Neural progenitor cell (in vitro differentiated cells): Measurements from ENCODE around the gene SLC38A8.

Source experiments
- CTCF ChIP-seq: fragments of 200-600 bp; sonication (generic); IDR thresholded peaks from 2 replicates; pipeline ENCODE4 v1.5.1; 2017; ENCODE audit warnings: antibody characterized with exemption, mild to moderate bottlenecking
- EZH2 ChIP-seq: fragments of 200-600 bp; sonication (generic); IDR thresholded peaks from 2 replicates; pipeline ENCODE4 v1.6.1; 2017; ENCODE audit warnings: antibody characterized with exemption, mild to moderate bottlenecking, moderate library complexity

DNA sequence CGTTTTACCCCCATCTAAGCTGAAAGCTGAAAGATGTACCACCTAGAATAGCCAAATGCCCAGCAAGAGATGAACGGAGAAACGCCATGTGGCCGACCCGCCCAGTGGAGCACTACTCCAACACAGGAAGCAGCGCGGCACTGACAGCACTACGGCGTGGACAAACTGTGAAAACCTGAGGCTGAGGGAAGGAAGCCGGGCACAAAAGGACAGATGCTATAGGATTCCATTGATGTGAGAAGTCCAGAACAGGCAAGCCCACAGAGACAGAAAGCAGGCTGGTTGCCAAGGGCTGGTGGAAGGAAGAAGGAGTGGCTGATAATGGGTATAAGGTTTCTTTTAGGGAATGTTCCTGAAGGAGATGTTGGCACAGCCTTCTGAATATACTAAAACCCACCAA is 29.4 kb upstream of the SLC38A8 start:
- TF ChIP-seq EZH2 (no peak), CTCF (no peak)
